ENCODE measurements around the gene CHRDL2.

- TF ChIP-seq CTCF (IDR thresholded peaks at IDR 0.05) (no peak), POLR2A (IDR thresholded peaks at IDR 0.05) (no peak), EP300 (IDR thresholded peaks at IDR 0.05) (no peak)
Measured at GRCh38 chr11:74662487-74663103, 68.6 kb downstream of the CHRDL2 start.

All from ovary (tissue), 3 donors.